PFSK-1 (cell line): ENCODE results near the gene PSPC1.

Source experiments
- FOXP2 ChIP-seq: optimal IDR thresholded peaks from 2 replicates; pipeline ENCODE3; 2011; ENCODE audit warnings: borderline replicate concordance, control low read depth, inconsistent platforms; ENCODE audit not compliant: insufficient read depth; ENCODE audit errors: extremely low read length, extremely low read depth
- POLR2AphosphoS5 ChIP-seq: IDR thresholded peaks from 2 replicates; pipeline ENCODE4 v1.6.1; 2012; ENCODE audit warnings: low read depth, mild to moderate bottlenecking, control low read depth, low read length, moderate library complexity
- SIN3A ChIP-seq: IDR thresholded peaks from 2 replicates; pipeline ENCODE4 v1.6.1; 2012; ENCODE audit warnings: mild to moderate bottlenecking, low read length, moderate library complexity, borderline replicate concordance; ENCODE audit not compliant: insufficient read depth
- TAF1 ChIP-seq: IDR thresholded peaks from 2 replicates; pipeline ENCODE4 v1.6.1; 2012; ENCODE audit warnings: low read length, control low read depth, borderline replicate concordance; ENCODE audit not compliant: insufficient read depth
- TF ChIP-seq, protein P1 (sequence below), 2 experiments: IDR thresholded peaks; 2 replicates each; pipeline versions ENCODE4 v1.6.1 to v1.8.0; 2011 to 2012; ENCODE audit warnings: low read depth in 2 of 2, low read length in 2 of 2, control low read depth in 1 of 2, inconsistent platforms in 1 of 2, mild to moderate bottlenecking in 1 of 2, moderate library complexity in 1 of 2; ENCODE audit not compliant: insufficient read depth in 1 of 2

PSPC1 gene

DNA sequence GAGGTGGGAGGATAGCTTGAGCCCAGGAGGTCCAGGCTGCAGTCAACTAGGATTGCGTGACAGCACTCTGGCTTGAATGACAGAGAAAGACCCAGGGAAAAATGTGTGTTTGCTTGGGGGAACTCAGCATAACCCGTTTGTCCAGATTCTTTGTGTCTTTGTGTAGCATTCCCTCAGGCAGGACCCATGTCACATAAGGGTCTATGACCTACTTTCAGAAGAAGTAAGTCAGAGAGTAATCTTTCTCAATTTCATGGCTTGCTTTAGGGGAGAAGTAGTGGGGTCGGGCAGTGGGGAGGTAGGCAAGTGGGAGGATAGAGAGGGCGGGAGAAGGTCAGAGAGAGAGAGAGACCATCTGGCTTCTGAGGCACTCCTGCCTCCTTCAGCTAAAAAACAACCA lies 11.9 kb upstream of the PSPC1 start:
- no peak for TF ChIP-seq TAF1
- TF ChIP-seq FOXP2: no peak
- no peak for TF ChIP-seq SIN3A
- TF ChIP-seq POLR2AphosphoS5: no peak
- TF ChIP-seq, protein P1, sequence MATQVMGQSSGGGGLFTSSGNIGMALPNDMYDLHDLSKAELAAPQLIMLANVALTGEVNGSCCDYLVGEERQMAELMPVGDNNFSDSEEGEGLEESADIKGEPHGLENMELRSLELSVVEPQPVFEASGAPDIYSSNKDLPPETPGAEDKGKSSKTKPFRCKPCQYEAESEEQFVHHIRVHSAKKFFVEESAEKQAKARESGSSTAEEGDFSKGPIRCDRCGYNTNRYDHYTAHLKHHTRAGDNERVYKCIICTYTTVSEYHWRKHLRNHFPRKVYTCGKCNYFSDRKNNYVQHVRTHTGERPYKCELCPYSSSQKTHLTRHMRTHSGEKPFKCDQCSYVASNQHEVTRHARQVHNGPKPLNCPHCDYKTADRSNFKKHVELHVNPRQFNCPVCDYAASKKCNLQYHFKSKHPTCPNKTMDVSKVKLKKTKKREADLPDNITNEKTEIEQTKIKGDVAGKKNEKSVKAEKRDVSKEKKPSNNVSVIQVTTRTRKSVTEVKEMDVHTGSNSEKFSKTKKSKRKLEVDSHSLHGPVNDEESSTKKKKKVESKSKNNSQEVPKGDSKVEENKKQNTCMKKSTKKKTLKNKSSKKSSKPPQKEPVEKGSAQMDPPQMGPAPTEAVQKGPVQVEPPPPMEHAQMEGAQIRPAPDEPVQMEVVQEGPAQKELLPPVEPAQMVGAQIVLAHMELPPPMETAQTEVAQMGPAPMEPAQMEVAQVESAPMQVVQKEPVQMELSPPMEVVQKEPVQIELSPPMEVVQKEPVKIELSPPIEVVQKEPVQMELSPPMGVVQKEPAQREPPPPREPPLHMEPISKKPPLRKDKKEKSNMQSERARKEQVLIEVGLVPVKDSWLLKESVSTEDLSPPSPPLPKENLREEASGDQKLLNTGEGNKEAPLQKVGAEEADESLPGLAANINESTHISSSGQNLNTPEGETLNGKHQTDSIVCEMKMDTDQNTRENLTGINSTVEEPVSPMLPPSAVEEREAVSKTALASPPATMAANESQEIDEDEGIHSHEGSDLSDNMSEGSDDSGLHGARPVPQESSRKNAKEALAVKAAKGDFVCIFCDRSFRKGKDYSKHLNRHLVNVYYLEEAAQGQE (IDR thresholded peaks at IDR 0.05; ENCODE audit: insufficient read depth in 1 of 2, low read depth in 2 of 2, low read length in 2 of 2): no peak

DNA sequence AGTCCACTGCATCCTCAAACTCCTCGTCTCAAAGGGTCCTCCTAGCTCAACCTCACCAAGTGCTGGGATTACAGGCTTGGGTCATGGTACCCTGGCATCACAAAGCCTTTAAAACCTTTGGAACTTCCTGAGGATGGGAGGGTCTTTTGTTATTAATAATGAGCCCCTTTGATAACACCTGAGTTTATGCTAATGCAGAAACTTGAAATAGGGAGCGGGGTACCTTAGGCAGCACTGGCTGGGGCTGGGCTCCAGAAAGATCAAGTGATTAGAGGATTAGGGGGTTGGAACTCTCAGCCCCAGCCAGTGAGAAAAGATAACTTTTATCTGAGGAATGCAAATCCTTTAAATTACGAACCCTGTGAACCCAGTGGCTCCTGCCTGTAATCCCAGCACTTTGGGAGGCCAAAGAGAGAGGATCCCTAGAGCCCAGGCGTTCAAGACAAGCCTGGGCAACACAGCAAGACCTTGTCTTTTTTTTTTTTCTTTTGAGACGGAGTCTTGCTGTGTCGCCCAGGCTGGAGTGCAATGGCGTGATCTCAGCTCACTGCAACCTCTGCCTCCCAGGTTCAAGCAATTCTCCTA lies 9.3 kb upstream of the PSPC1 start:
- TF ChIP-seq, protein P1 (IDR thresholded peaks at IDR 0.05; ENCODE audit: insufficient read depth in 1 of 2, low read depth in 2 of 2, low read length in 2 of 2): no peak
- TF ChIP-seq POLR2AphosphoS5 (no peak), TAF1 (no peak), SIN3A (no peak), FOXP2 (no peak)

DNA sequence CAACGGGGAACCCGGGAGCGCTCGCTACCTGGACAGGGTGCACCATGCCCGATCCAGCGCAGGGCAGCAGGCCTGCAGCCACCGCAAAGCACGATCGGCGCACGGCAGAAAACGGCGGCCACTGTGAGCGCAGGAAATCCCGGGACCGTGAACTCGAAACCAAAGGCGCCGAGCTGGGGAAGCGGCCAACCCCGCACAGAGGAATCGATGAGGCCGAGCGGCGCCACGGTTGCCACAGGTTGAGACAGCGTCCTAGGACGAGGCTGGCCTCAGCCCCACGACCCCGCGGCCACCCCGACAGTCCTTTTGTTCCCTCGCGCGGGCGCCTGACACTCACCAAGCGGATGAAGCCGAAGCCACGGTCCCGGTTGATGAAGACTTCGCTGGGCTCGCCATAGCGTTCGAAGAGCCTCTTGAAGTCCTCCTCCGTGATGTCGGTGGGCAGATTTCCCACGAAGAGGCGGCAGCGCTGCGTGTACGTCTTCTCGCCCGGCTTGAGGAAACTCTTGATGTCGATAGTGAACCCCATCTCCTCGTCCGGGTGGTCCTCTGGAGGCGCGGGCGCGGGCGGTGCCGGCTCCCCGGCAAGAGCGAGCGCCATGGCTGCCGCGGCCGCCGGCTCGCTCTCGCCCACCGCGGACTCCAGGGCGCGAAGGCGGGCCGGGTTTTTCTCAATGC lies 557 bp downstream of the PSPC1 start:
- TF ChIP-seq TAF1 (no peak), POLR2AphosphoS5 (no peak), SIN3A (no peak), FOXP2 (no peak)
- TF ChIP-seq, protein P1 (IDR thresholded peaks at IDR 0.05; ENCODE audit: insufficient read depth in 1 of 2, low read depth in 2 of 2, low read length in 2 of 2): no peak

DNA sequence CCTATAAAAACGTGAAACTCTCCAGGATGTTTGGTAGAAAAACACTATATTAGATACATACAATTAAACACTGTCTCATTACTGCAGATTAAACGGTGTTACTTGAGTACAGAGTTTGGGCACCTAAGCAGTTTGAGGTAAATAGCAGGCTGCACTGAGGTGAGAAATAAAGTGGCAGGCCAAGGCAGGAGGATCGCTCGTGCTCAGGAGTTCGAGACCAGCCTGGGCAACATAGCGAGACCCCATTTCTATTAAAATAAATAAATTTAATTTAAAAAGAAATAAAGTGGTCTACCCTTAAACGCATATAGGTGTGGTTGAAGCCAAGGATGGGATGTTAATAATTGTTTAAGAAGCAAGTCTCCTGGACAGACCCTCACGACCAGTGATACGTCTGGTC lies 1.2 kb downstream of the PSPC1 start:
- TF ChIP-seq, protein P1 (IDR thresholded peaks at IDR 0.05; ENCODE audit: insufficient read depth in 1 of 2, low read depth in 2 of 2, low read length in 2 of 2): no peak
- TF ChIP-seq TAF1: no peak
- TF ChIP-seq SIN3A: no peak
- no peak for TF ChIP-seq FOXP2
- TF ChIP-seq POLR2AphosphoS5: no peak
